Mesenchymal stem cell (in vitro differentiated cells and primary cell): ENCODE measurements around the gene CD40LG.

ENCODE experiments used
- DNase-seq: peaks from one replicate; pipeline ENCODE4 v3.0.0-alpha.2; 2013
- H2AFZ ChIP-seq: one replicate; pipeline ENCODE4 v1.6.1; 2013; ENCODE audit warnings: low read depth, mild to moderate bottlenecking, control low read depth, inconsistent platforms, low read length, moderate library complexity
- H2AK5ac ChIP-seq: 2 replicates; pipeline ENCODE4 v1.6.1; 2013; ENCODE audit warnings: low read length, moderate library complexity, mild to moderate bottlenecking, inconsistent platforms; ENCODE audit not compliant: severe bottlenecking
- H2BK120ac ChIP-seq: one replicate; pipeline ENCODE4 v1.6.1; 2013; ENCODE audit warnings: low read depth, mild to moderate bottlenecking, inconsistent platforms, low read length, moderate library complexity
- H2BK12ac ChIP-seq, 2 experiments: one replicate each; pipeline ENCODE4 v1.6.1; 2013; ENCODE audit warnings: inconsistent platforms in 2 of 2, low read length in 2 of 2, mild to moderate bottlenecking in 2 of 2, moderate library complexity in 2 of 2, control low read depth in 1 of 2
- H2BK15ac ChIP-seq: one replicate; pipeline ENCODE4 v1.6.1; 2013; ENCODE audit warnings: mild to moderate bottlenecking, low read depth, inconsistent platforms; ENCODE audit not compliant: poor library complexity, severe bottlenecking
- H2BK5ac ChIP-seq: 2 replicates; pipeline ENCODE4 v1.6.1; 2013; ENCODE audit warnings: low read depth, mild to moderate bottlenecking, low read length, control low read depth, inconsistent platforms; ENCODE audit not compliant: poor library complexity, severe bottlenecking
- H3K14ac ChIP-seq, 2 experiments: one replicate each; pipeline ENCODE4 v1.6.1; 2013; ENCODE audit warnings: inconsistent platforms in 2 of 2, low read length in 2 of 2, control low read depth in 1 of 2, mild to moderate bottlenecking in 1 of 2, moderate library complexity in 1 of 2
- H3K18ac ChIP-seq, 2 experiments: one replicate each; pipeline ENCODE4 v1.6.1; 2013; ENCODE audit warnings: inconsistent platforms in 2 of 2, low read length in 2 of 2, control low read depth in 1 of 2, low read depth in 1 of 2, mild to moderate bottlenecking in 1 of 2
- H3K23ac ChIP-seq, 2 experiments: one replicate each; pipeline ENCODE4 v1.6.1; 2013; ENCODE audit warnings: inconsistent platforms in 2 of 2, low read length in 2 of 2, mild to moderate bottlenecking in 2 of 2, moderate library complexity in 2 of 2, control low read depth in 1 of 2
- H3K27ac ChIP-seq: 2 replicates; pipeline ENCODE4 v1.5.1; 2013; ENCODE audit warnings: mild to moderate bottlenecking, moderate library complexity, low read length, control low read depth, inconsistent platforms; ENCODE audit not compliant: poor library complexity, severe bottlenecking
- H3K27me3 ChIP-seq, 2 experiments: 2 replicates each; pipeline versions ENCODE4 v1.6.1 to v1.7.0; 2013; ENCODE audit warnings: low read length in 2 of 2, mild to moderate bottlenecking in 2 of 2, moderate library complexity in 2 of 2, control low read depth in 1 of 2, inconsistent platforms in 1 of 2; ENCODE audit not compliant: control insufficient read depth in 1 of 2, insufficient read depth in 1 of 2
- H3K36me3 ChIP-seq, 2 experiments: 2 replicates each; pipeline versions ENCODE4 v1.6.1 to v1.7.0; 2013; ENCODE audit warnings: low read length in 2 of 2, control low read depth in 1 of 2, inconsistent platforms in 1 of 2, low read depth in 1 of 2, mild to moderate bottlenecking in 1 of 2; ENCODE audit not compliant: insufficient read depth in 2 of 2, control insufficient read depth in 1 of 2
- H3K4ac ChIP-seq, 2 experiments: one replicate each; pipeline ENCODE4 v1.6.1; 2013; ENCODE audit warnings: inconsistent platforms in 2 of 2, low read length in 2 of 2, mild to moderate bottlenecking in 2 of 2, moderate library complexity in 2 of 2, control low read depth in 1 of 2, low read depth in 1 of 2
- H3K4me1 ChIP-seq: 2 replicates; pipeline ENCODE4 v1.6.1; 2013; ENCODE audit warnings: low read depth, low read length, control low read depth; ENCODE audit not compliant: control insufficient read depth, insufficient read depth
- H3K4me2 ChIP-seq: 2 replicates; pipeline ENCODE4 v1.6.1; 2013; ENCODE audit warnings: low read length, mild to moderate bottlenecking, inconsistent platforms; ENCODE audit not compliant: poor library complexity, severe bottlenecking
- H3K4me3 ChIP-seq, 2 experiments: 2 replicates each; pipeline versions ENCODE4 v1.5.1 to v1.7.0; 2013; ENCODE audit warnings: low read length in 2 of 2, mild to moderate bottlenecking in 2 of 2, control low read depth in 1 of 2, low read depth in 1 of 2; ENCODE audit not compliant: insufficient read depth in 1 of 2
- H3K79me1 ChIP-seq: replicated peaks from 2 replicates; pipeline ENCODE4 v1.6.1; 2013; ENCODE audit warnings: mild to moderate bottlenecking, control low read depth, low read length, inconsistent platforms; ENCODE audit not compliant: poor library complexity, severe bottlenecking
- H3K9ac ChIP-seq: 2 replicates; pipeline ENCODE4 v1.7.0; 2013; ENCODE audit warnings: mild to moderate bottlenecking, low read length, moderate library complexity
- H3K9me3 ChIP-seq: 2 replicates; pipeline ENCODE4 v1.7.0; 2013; ENCODE audit warnings: mild to moderate bottlenecking, low read length; ENCODE audit not compliant: control insufficient read depth
- H4K8ac ChIP-seq: one replicate; pipeline ENCODE4 v1.6.1; 2013; ENCODE audit warnings: inconsistent platforms, mild to moderate bottlenecking, low read length, moderate library complexity
- H4K91ac ChIP-seq: one replicate; pipeline ENCODE4 v1.6.1; 2013; ENCODE audit warnings: mild to moderate bottlenecking, low read length, inconsistent platforms
- WGBS: methylation state at CpG from one replicate; pipeline ENCODE4 v1.1.7; 2013; ENCODE audit warnings: mixed read lengths; 5-methylcytosine and 5-hydroxymethylcytosine counted together

CD40LG gene

DNA sequence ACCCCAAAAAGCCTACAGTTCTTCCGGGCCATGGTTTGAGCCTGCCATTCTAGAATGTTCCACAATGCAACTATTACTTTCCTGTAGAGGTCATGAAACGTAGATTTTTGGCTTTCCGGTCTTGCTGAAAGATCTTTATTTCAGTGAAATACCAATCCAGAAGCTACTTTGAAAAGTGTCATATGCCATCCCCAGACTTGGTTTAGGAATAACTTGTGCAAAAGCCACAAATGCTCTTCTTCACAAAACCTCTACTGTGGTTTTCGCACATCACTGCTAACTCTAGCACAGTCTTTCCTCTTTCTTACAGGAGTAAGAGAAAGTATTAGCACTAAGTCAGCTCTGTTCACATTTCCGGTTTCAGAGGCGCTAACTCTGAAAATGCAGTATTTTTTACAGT lies 12.7 kb upstream of the CD40LG start:
- Histone ChIP-seq H3K18ac (no peak overlapping the region), H2AK5ac (no peak overlapping the region), H3K4ac (no peak overlapping the region), H3K36me3 (no peaks in the 10 kb centered on the region), H3K4me2 (no peak overlapping the region), H2BK12ac (no peak overlapping the region), H2BK120ac (no peak overlapping the region), H3K9me3 (no peaks in the 10 kb centered on the region), H3K27ac (no peak overlapping the region), H4K8ac (no peak overlapping the region), H3K14ac (no peak overlapping the region), H4K91ac (no peak overlapping the region), H2BK5ac (no peak overlapping the region), H3K27me3 (peaks cover 0 to 21% of the 10 kb centered on the region in 2 experiments), H3K4me3 (no peak overlapping the region), H3K79me1 (no peaks in the 10 kb centered on the region), H3K4me1 (no peaks in the 10 kb centered on the region), H2BK15ac (no peak overlapping the region), H2AFZ (no peak overlapping the region), H3K23ac (no peak overlapping the region), H3K9ac (no peak overlapping the region)
- no peak for DNase-seq
- WGBS = 79% methylated on average over 6 of the region's 6 CpGs

DNA sequence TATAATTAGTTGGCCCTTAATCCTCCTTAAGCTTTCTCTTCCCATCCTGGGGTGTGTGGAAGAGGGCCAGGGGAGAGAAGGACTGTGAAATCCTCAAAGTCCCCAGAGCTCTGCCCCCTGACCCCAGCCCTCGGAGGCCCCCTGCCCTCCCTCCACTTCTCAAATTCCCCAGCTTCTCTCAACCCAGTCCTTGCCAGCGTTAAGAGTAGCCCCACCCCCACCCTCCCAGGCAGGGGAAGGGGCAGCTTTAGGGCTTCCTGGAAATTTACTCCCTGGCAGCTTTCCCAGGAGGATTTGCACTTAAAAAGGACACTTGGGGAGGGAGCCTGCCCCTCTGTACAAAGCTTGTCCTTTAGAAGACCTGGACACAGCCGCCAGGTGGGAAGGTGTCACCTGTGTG lies 11.8 kb upstream of the CD40LG start:
- no peak overlapping the region for H2AFZ ChIP-seq
- no peak overlapping the region for H3K18ac ChIP-seq
- H3K4ac ChIP-seq = no peak overlapping the region
- H2AK5ac ChIP-seq = no peak overlapping the region
- H3K36me3 ChIP-seq = no peaks in the 10 kb centered on the region
- H4K8ac ChIP-seq = no peak overlapping the region
- no CpG with 5 or more reads among the region's 3 CpGs for WGBS
- DNase-seq = no peak
- no peak overlapping the region for H3K27ac ChIP-seq
- H3K79me1 ChIP-seq = no peaks in the 10 kb centered on the region
- no peaks in the 10 kb centered on the region for H3K4me1 ChIP-seq
- no peak overlapping the region for H3K14ac ChIP-seq
- peaks cover 0 to 26% of the 10 kb centered on the region in 2 experiments for H3K27me3 ChIP-seq
- H3K4me2 ChIP-seq = no peak overlapping the region
- no peak overlapping the region for H4K91ac ChIP-seq
- H3K9ac ChIP-seq = no peak overlapping the region
- H2BK120ac ChIP-seq = no peak overlapping the region
- H2BK5ac ChIP-seq = no peak overlapping the region
- H2BK12ac ChIP-seq = no peak overlapping the region
- H3K23ac ChIP-seq = no peak overlapping the region
- no peaks in the 10 kb centered on the region for H3K9me3 ChIP-seq
- H2BK15ac ChIP-seq = no peak overlapping the region
- no peak overlapping the region for H3K4me3 ChIP-seq

DNA sequence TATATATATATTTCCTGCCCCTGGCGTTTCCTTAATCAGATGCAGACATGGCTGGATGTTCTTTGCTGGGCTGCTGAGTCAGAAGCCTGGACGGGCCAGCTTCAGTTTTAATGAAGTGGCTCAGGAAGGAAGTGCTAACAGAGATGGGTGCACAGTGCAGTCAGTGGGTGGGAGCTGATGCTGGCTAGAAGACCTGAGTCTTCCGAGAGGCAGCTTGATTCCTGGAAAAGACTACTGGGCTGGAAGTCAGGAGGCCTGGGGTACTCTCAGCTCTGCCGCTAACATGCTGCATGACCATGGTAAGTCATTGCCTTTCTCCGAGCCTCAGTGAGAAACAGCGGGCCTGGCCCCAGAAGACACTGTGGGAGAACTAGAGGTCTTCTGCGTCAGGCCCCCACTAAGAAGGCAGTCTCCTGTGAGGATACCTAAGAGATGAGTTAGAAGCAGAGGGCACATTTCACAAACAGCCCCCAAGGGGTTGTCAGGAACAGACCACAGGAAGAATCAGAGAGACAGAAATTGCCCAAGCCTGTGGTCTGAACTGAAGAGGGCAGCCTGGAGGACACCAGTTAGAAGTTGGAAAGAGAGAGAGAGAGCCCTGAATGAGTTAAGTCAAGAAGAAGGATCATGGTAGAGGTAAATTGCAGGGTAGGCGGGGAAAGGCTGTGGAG lies 8.3 kb upstream of the CD40LG start:
- no peaks in the 10 kb centered on the region for H3K79me1 ChIP-seq
- no peaks in the 10 kb centered on the region for H3K36me3 ChIP-seq
- no peak overlapping the region for H2BK12ac ChIP-seq
- no peak overlapping the region for H3K23ac ChIP-seq
- H2AK5ac ChIP-seq = no peak overlapping the region
- H3K9ac ChIP-seq = no peak overlapping the region
- no peak overlapping the region for H4K8ac ChIP-seq
- H3K14ac ChIP-seq = no peak overlapping the region
- H3K4ac ChIP-seq = no peak overlapping the region
- H3K4me3 ChIP-seq = no peak overlapping the region
- H4K91ac ChIP-seq = no peak overlapping the region
- H2BK5ac ChIP-seq = no peak overlapping the region
- H3K18ac ChIP-seq = no peak overlapping the region
- no peak overlapping the region for H3K4me2 ChIP-seq
- no peak for DNase-seq
- H3K27ac ChIP-seq = no peak overlapping the region
- H2AFZ ChIP-seq = no peak overlapping the region
- peaks cover 0 to 21% of the 10 kb centered on the region in 2 experiments for H3K27me3 ChIP-seq
- 71% methylated on average over 8 of the region's 8 CpGs for WGBS
- H3K4me1 ChIP-seq = no peaks in the 10 kb centered on the region
- H2BK15ac ChIP-seq = no peak overlapping the region
- H2BK120ac ChIP-seq = no peak overlapping the region
- H3K9me3 ChIP-seq = no peaks in the 10 kb centered on the region

DNA sequence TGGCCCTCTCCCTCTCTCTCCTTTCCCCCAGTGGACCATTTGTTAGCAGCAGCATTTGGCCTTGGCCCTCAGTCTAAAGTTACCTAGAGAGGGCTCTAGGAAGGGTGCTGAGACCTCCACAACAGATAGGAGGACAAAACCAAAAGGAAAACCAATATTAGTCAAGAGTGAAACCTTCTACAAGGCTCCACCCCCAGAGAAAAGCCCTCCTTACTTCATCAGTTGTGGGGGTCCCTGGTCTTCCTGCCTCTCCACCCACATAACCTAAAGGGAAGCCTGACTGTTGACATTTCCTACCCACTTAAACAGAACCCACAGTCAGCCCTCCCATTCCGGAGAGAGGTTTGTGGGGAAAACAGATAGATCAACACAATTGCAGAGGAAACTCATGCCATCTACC lies 4.7 kb upstream of the CD40LG start:
- Histone ChIP-seq H2BK15ac (no peak overlapping the region), H3K27ac (no peak overlapping the region), H3K36me3 (no peaks in the 10 kb centered on the region), H3K9ac (no peak overlapping the region), H4K91ac (no peak overlapping the region), H3K23ac (no peak overlapping the region), H4K8ac (no peak overlapping the region), H3K79me1 (no peaks in the 10 kb centered on the region), H2AFZ (no peak overlapping the region), H3K14ac (no peak overlapping the region), H3K27me3 (peaks cover 0 to 11% of the 10 kb centered on the region in 2 experiments), H2BK12ac (no peak overlapping the region), H3K4me2 (no peak overlapping the region), H3K4me1 (no peaks in the 10 kb centered on the region), H3K9me3 (peaks cover 4% of the 10 kb centered on the region), H2AK5ac (no peak overlapping the region), H2BK5ac (no peak overlapping the region), H3K18ac (no peak overlapping the region), H3K4ac (no peak overlapping the region), H2BK120ac (no peak overlapping the region), H3K4me3 (no peak overlapping the region)
- no CpG with 5 or more reads among the region's 1 CpG for WGBS
- no peak for DNase-seq
